CD4-positive, alpha-beta memory T cell (primary cell): Measurements from ENCODE around the gene EVPLL. TPM values are rescaled to one million over a fixed set of nuclear protein-coding genes. Genes with fewer than 3 reads are reported as not detected.
"Not testable (repeated sequence)": the region's sequence is repeated elsewhere in the genome, so short reads cannot be mapped to it uniquely, and the experiment has no call there.

Experiments used
- CTCF ChIA-PET: fragments of 350-600 bp; sonication (Branson Sonifier 250); formaldehyde crosslinking; loops from one replicate; lab custom pipeline; 2021; ENCODE audit warnings: inconsistent platforms; ENCODE audit not compliant: partially characterized antibody; lab: Charles Lee
- POLR2A ChIA-PET: fragments of 350-600 bp; sonication (Branson Sonifier 250); formaldehyde crosslinking; loops from one replicate; lab custom pipeline; 2021; ENCODE audit not compliant: partially characterized antibody; lab: Charles Lee
- DNase-seq, 5 donors: peaks; one replicate each; pipeline versions ENCODE4 v3.0.0 to v3.0.0-alpha.2; 2020 to 2022; ENCODE audit warnings: mixed read lengths in 1 of 5
- H3K27ac ChIP-seq: one replicate; pipeline ENCODE4 v1.7.0; 2013; ENCODE audit warnings: low read depth, low read length
- H3K27me3 ChIP-seq: 2 replicates; pipeline ENCODE4 v1.7.0; 2013; ENCODE audit warnings: mild to moderate bottlenecking, low read length, moderate library complexity; ENCODE audit not compliant: insufficient read depth
- H3K36me3 ChIP-seq: 2 replicates; pipeline ENCODE4 v1.7.0; 2013; ENCODE audit warnings: mild to moderate bottlenecking, low read length, moderate library complexity; ENCODE audit not compliant: insufficient read depth
- H3K4me1 ChIP-seq: 2 replicates; pipeline ENCODE4 v1.7.0; 2013; ENCODE audit warnings: mild to moderate bottlenecking, low read length, moderate library complexity; ENCODE audit not compliant: insufficient read depth
- H3K4me3 ChIP-seq, 2 donors: one replicate each; pipeline ENCODE4 v1.7.0; 2013; ENCODE audit warnings: low read length in 2 of 2, mild to moderate bottlenecking in 1 of 2
- H3K9me3 ChIP-seq, 2 donors: one replicate each; pipeline ENCODE4 v1.7.0; 2013; ENCODE audit warnings: low read length in 2 of 2, control low read depth in 1 of 2; ENCODE audit not compliant: control insufficient read depth in 1 of 2
- H3K27ac Mint-ChIP-seq, 7 donors: one replicate each; pipeline ENCODE4 v1.8.0; 2020 to 2021; ENCODE audit warnings: mixed read lengths in 7 of 7, mild to moderate bottlenecking in 6 of 7, inconsistent platforms in 3 of 7, moderate library complexity in 3 of 7
- H3K27me3 Mint-ChIP-seq, 2 donors: one replicate each; pipeline ENCODE4 v1.8.0; 2020 to 2021; ENCODE audit warnings: mixed read lengths in 2 of 2
- H3K36me3 Mint-ChIP-seq, 2 donors: one replicate each; pipeline ENCODE4 v1.8.0; 2020 to 2021; ENCODE audit warnings: mixed read lengths in 2 of 2, inconsistent platforms in 1 of 2, mild to moderate bottlenecking in 1 of 2
- H3K4me1 Mint-ChIP-seq, 4 donors: one replicate each; pipeline ENCODE4 v1.8.0; 2020 to 2021; ENCODE audit warnings: mixed read lengths in 4 of 4, mild to moderate bottlenecking in 1 of 4
- H3K4me3 Mint-ChIP-seq, 8 donors: one replicate each; pipeline ENCODE4 v1.8.0; 2020 to 2021; ENCODE audit warnings: mixed read lengths in 8 of 8, mild to moderate bottlenecking in 7 of 8, moderate library complexity in 6 of 8, inconsistent platforms in 3 of 8
- H3K9me3 Mint-ChIP-seq, 8 donors: one replicate each; pipeline ENCODE4 v1.8.0; 2020 to 2021; ENCODE audit warnings: mixed read lengths in 8 of 8, mild to moderate bottlenecking in 5 of 8, inconsistent platforms in 3 of 8, moderate library complexity in 1 of 8
- intact Hi-C: fragments of 100-400 bp; cut with micrococcal nuclease; formaldehyde crosslinking; loops from one replicate; pipeline ENCODE4 v1.15.1; 2023
- polyA plus RNA-seq, 2 donors: library from polyadenylated mRNA; unstranded; fragments of 300-500 nt; fragmentation: Illumina TruSeq; gene quantifications; one replicate each; pipeline ENCODE4 v1.2.3, GENCODE V29; 2021
- total RNA-seq, 2 experiments: library from RNA; stranded (reverse); gene quantifications; one replicate each; pipeline ENCODE4 v1.2.3, GENCODE V29; 2021

Gene EVPLL
- total and polyA plus RNA-seq, 4 experiments from 2014 or later, result not detected

DNA sequence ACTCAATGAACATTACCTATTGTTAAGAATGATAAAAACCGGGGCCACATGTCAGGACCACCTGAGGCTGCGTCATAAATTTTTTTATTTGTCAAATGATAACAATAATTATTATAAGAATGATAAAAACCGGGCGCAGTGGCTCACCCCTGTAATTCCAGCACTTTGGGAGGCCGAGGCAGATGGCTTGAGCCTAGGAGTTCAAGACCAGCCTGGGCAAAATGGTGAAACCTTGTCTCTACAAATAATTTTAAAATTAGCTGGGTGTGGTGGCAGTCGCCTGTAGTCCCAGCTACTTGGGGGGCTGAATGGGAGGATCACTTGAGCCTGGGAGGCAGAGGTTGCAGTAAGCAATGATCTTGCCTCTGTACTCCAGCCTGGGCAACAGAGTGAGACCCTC, 13.4 kb upstream of the EVPLL start:
- ChIA-PET POLR2A (interaction anchor here (0.8 to 1.6 kb wide), 6 partner anchors 44 to 182 kb away, joined by 3 to 13 read pairs (median 6); partner anchors contain the start of genes ALKBH5, MIEF2, SMCR8 and TOP3A), CTCF (no interaction called here)
- intact Hi-C loops, result loop anchor here (5.0 kb wide), 1 partner anchor 182 kb away; the partner anchor contains the start of gene ALKBH5
- Histone ChIP-seq H3K27me3 (no peaks in the 10 kb centered on the region), H3K4me1 (peaks cover 10% of the 10 kb centered on the region), H3K4me3 (no peak overlapping the region), H3K9me3 (no peaks in the 10 kb centered on the region), H3K36me3 (no peaks in the 10 kb centered on the region), H3K27ac (no peak overlapping the region)
- no peak overlapping the region for H3K27ac Mint-ChIP-seq
- H3K36me3 Mint-ChIP-seq, result peaks cover 0 to 2% of the 10 kb centered on the region in 2 donors
- no peaks in the 10 kb centered on the region for H3K9me3 Mint-ChIP-seq
- DNase-seq, result no peak
- H3K4me1 Mint-ChIP-seq, result peaks cover 6 to 19% (median 16%) of the 10 kb centered on the region in 4 donors
- peak overlapping the region in 1 of 8 donors; percentile 21 for H3K4me3 Mint-ChIP-seq
- H3K27me3 Mint-ChIP-seq, result no peaks in the 10 kb centered on the region

GRCh38 chr17:18368946-18369345, 8.6 kb upstream of the EVPLL start:
- peaks cover 7 to 14% of the 10 kb centered on the region in 2 donors for H3K27me3 Mint-ChIP-seq
- H3K9me3 ChIP-seq, result no peaks in the 10 kb centered on the region
- H3K4me3 ChIP-seq, result no peak overlapping the region
- H3K4me1 ChIP-seq, result no peaks in the 10 kb centered on the region
- H3K36me3 ChIP-seq, result no peaks in the 10 kb centered on the region
- intact Hi-C loops, result no loop called here
- H3K27ac ChIP-seq, result no peak overlapping the region
- ChIA-PET CTCF (no interaction called here), POLR2A (no interaction called here)
- H3K36me3 Mint-ChIP-seq, result no peaks in the 10 kb centered on the region
- H3K27ac Mint-ChIP-seq, result no peak overlapping the region
- H3K4me3 Mint-ChIP-seq, result no peak overlapping the region
- no peak for DNase-seq
- H3K9me3 Mint-ChIP-seq, result no peaks in the 10 kb centered on the region
- no peaks in the 10 kb centered on the region for H3K27me3 ChIP-seq
- H3K4me1 Mint-ChIP-seq, result no peaks in the 10 kb centered on the region

DNA sequence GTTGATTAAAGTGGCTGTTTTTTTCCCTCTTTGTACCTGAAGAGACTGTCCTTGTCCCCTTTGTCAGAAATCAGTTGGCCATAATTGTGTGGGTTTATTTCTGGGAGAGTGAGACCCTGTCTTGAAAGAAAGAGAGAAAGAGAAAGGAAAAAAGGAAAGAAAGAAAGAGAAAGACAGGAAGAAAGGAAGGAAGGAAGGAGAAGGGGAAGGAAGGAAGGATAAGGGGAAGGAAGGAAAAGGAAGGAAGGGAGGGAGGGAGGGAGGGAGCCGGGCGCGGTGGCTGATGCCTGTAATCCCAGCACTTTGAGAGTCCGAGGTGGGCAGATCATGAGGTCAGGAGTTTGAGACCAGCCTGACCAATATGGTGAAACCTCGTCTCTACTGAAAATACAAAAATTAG, 6.8 kb upstream of the EVPLL start:
- Mint-ChIP-seq H3K27me3 (peaks cover 7 to 14% of the 10 kb centered on the region in 2 donors), H3K9me3 (no peaks in the 10 kb centered on the region), H3K27ac (no peak overlapping the region), H3K36me3 (no peaks in the 10 kb centered on the region), H3K4me3 (no peak overlapping the region), H3K4me1 (no peaks in the 10 kb centered on the region)
- intact Hi-C loops, result no loop called here
- ChIA-PET CTCF (no interaction called here), POLR2A (no interaction called here)
- Histone ChIP-seq H3K4me3 (no peak overlapping the region), H3K36me3 (no peaks in the 10 kb centered on the region), H3K4me1 (no peaks in the 10 kb centered on the region), H3K9me3 (no peaks in the 10 kb centered on the region), H3K27me3 (no peaks in the 10 kb centered on the region), H3K27ac (no peak overlapping the region)
- DNase-seq, result no peak

- Mint-ChIP-seq H3K36me3 (no peaks in the 10 kb centered on the region), H3K27ac (no peak overlapping the region)
These were observed 6.1 kb upstream of the EVPLL start for GRCh38 chr17:18371455-18371854.

GRCh38 chr17:18373181-18373580, 4.4 kb upstream of the EVPLL start:
- H3K9me3 Mint-ChIP-seq, intact Hi-C loops: not testable (repeated sequence)
- peaks cover 7 to 14% of the 10 kb centered on the region in 2 donors for H3K27me3 Mint-ChIP-seq

More at GRCh38 chr17:18371455-18371854, 6.1 kb upstream of the EVPLL start:
- ChIA-PET CTCF (no interaction called here), POLR2A (no interaction called here)
- H3K4me3 Mint-ChIP-seq, result peak overlapping the region in 1 of 8 donors; percentile 7
- no peak for DNase-seq
- H3K27me3 Mint-ChIP-seq, result peaks cover 7 to 14% of the 10 kb centered on the region in 2 donors
- no peaks in the 10 kb centered on the region for H3K27me3 ChIP-seq
- no peaks in the 10 kb centered on the region for H3K4me1 ChIP-seq
- no peaks in the 10 kb centered on the region for H3K9me3 Mint-ChIP-seq
- intact Hi-C loops, result no loop called here
- H3K4me3 ChIP-seq, result no peak overlapping the region
- H3K27ac ChIP-seq, result no peak overlapping the region
- H3K4me1 Mint-ChIP-seq, result no peaks in the 10 kb centered on the region
- no peaks in the 10 kb centered on the region for H3K9me3 ChIP-seq
- H3K36me3 ChIP-seq, result no peaks in the 10 kb centered on the region

GRCh38 chr17:18374216-18374615, 3.4 kb upstream of the EVPLL start:
- POLR2A ChIA-PET, result no interaction called here
- Histone ChIP-seq H3K27me3 (no peaks in the 10 kb centered on the region), H3K36me3 (no peaks in the 10 kb centered on the region), H3K4me3 (no peak overlapping the region), H3K4me1 (no peaks in the 10 kb centered on the region), H3K27ac (no peak overlapping the region), H3K9me3 (no peaks in the 10 kb centered on the region)
- no peak overlapping the region for H3K27ac Mint-ChIP-seq
- H3K27me3 Mint-ChIP-seq, result peaks cover 7 to 14% of the 10 kb centered on the region in 2 donors
- no peaks in the 10 kb centered on the region for H3K36me3 Mint-ChIP-seq
- intact Hi-C loops, result no loop called here
- DNase-seq, result no peak
- H3K4me1 Mint-ChIP-seq, result peaks cover 0 to 4% (median 0%) of the 10 kb centered on the region in 4 donors
- CTCF ChIA-PET, result no interaction called here
- H3K9me3 Mint-ChIP-seq, result no peaks in the 10 kb centered on the region
- H3K4me3 Mint-ChIP-seq, result no peak overlapping the region

More at GRCh38 chr17:18373181-18373580, 4.4 kb upstream of the EVPLL start:
- H3K4me3 ChIP-seq, H3K27ac ChIP-seq, H3K36me3 Mint-ChIP-seq, DNase-seq, CTCF ChIA-PET, H3K4me3 Mint-ChIP-seq, POLR2A ChIA-PET, H3K36me3 ChIP-seq, H3K4me1 ChIP-seq, H3K27ac Mint-ChIP-seq, H3K27me3 ChIP-seq, H3K4me1 Mint-ChIP-seq, H3K9me3 ChIP-seq: not testable (repeated sequence)

DNA sequence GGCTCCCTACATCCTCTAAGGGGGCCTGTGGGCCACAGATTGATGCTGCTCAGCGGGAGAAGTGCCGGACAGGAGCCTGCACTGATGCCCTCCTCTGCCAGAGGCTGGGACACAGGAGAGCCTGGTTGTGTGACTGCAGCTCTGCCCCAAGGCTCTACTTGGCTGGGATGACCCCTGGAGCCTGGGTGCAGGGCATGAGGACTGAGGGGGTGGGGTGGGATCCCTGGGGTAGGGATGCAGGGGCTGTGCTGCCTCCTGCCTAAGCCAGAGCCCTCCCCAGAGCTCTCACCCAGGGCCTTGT, 577 bp downstream of the EVPLL start:
- no peak overlapping the region for H3K4me3 Mint-ChIP-seq
- Histone ChIP-seq H3K36me3 (no peaks in the 10 kb centered on the region), H3K27ac (no peak overlapping the region), H3K4me1 (no peaks in the 10 kb centered on the region), H3K27me3 (no peaks in the 10 kb centered on the region), H3K9me3 (no peaks in the 10 kb centered on the region), H3K4me3 (no peak overlapping the region)
- no peak for DNase-seq
- H3K27me3 Mint-ChIP-seq, result peaks cover 1 to 8% of the 10 kb centered on the region in 2 donors
- no peak overlapping the region for H3K27ac Mint-ChIP-seq
- POLR2A ChIA-PET, result no interaction called here
- H3K4me1 Mint-ChIP-seq, result peaks cover 0 to 10% (median 6%) of the 10 kb centered on the region in 4 donors
- CTCF ChIA-PET, result no interaction called here
- H3K9me3 Mint-ChIP-seq, result no peaks in the 10 kb centered on the region
- no peaks in the 10 kb centered on the region for H3K36me3 Mint-ChIP-seq
- intact Hi-C loops, result no loop called here

DNA sequence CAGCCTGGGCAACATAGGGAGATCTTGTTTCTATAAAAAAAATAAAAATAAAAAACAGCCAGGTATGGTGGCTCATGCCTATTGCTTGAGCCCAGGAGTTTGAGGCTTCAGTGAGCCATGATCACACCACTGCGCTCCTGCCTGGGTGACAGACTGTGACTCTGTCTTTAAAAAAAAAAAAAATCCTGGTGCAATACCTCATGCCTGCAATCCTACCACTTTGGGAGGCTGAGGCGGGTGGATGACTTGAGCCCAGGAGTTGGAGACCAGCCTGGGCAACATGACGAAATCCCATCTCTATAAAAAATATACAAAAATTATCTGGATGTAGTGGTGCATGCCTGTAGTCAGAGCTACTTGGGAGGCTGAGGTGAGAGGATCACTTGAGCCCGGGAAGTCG, 1.0 kb downstream of the EVPLL start:
- H3K27me3 Mint-ChIP-seq, H3K36me3 ChIP-seq, H3K9me3 ChIP-seq, H3K4me3 ChIP-seq, H3K4me1 ChIP-seq, DNase-seq, CTCF ChIA-PET, H3K27ac Mint-ChIP-seq, intact Hi-C loops, H3K36me3 Mint-ChIP-seq, H3K4me3 Mint-ChIP-seq, POLR2A ChIA-PET, H3K9me3 Mint-ChIP-seq, H3K27me3 ChIP-seq, H3K27ac ChIP-seq: not testable (repeated sequence)
- H3K4me1 Mint-ChIP-seq, result peaks cover 0 to 10% (median 6%) of the 10 kb centered on the region in 4 donors
